Left kidney (tissue), 8 donors: ENCODE results near the gene MAOB. TPM values are rescaled to one million over a fixed set of nuclear protein-coding genes. Genes with fewer than 3 reads are reported as not detected.
"Not testable (repeated sequence)": the region's sequence is repeated elsewhere in the genome, so short reads cannot be mapped to it uniquely, and the experiment has no call there.

Experiments
- DNase-seq: peaks from one replicate; pipeline ENCODE4 v3.0.0-alpha.2; 2013
- long read RNA-seq, 8 donors: transcript quantifications; one replicate each; lab custom pipeline, GENCODE V29; 2026
- polyA plus RNA-seq: library from polyadenylated mRNA; unstranded; fragments of 120-200 nt; gene quantifications from one replicate; pipeline ENCODE4 v1.2.1, GENCODE V29; 2013; ENCODE audit not compliant: insufficient read length

The MAOB gene
- polyA plus RNA-seq = 51.0 TPM
- long read RNA-seq, donor 1, transcript MAOB-201 (15 exons, 2,566 nt) = major isoform, 17 of 17 reads
- long read RNA-seq, donor 1, partial matches to known transcripts = 0 of 17 reads
- long read RNA-seq, donor 1, other reads (novel, unspliced or antisense) = 0 of 17 reads
- long read RNA-seq, donor 2, transcript MAOB-201 (15 exons, 2,566 nt) = major isoform, 11 of 11 reads
- long read RNA-seq, donor 2, partial matches to known transcripts = 0 of 11 reads
- long read RNA-seq, donor 2, other reads (novel, unspliced or antisense) = 0 of 11 reads
- long read RNA-seq, donor 3, transcript MAOB-201 (15 exons, 2,566 nt) = major isoform, 13 of 13 reads
- long read RNA-seq, donor 3, partial matches to known transcripts = 0 of 13 reads
- long read RNA-seq, donor 3, other reads (novel, unspliced or antisense) = 0 of 13 reads
- long read RNA-seq, donor 4 = 0 reads
- long read RNA-seq, donor 5, transcript MAOB-201 (15 exons, 2,566 nt) = major isoform, 21 of 21 reads
- long read RNA-seq, donor 5, partial matches to known transcripts = 0 of 21 reads
- long read RNA-seq, donor 5, other reads (novel, unspliced or antisense) = 0 of 21 reads
- long read RNA-seq, donor 6, transcript MAOB-201 (15 exons, 2,566 nt) = major isoform, 18 of 18 reads
- long read RNA-seq, donor 6, partial matches to known transcripts = 0 of 18 reads
- long read RNA-seq, donor 6, other reads (novel, unspliced or antisense) = 0 of 18 reads
- long read RNA-seq, donor 7, transcript MAOB-201 (15 exons, 2,566 nt) = major isoform, 11 of 11 reads
- long read RNA-seq, donor 7, partial matches to known transcripts = 0 of 11 reads
- long read RNA-seq, donor 7, other reads (novel, unspliced or antisense) = 0 of 11 reads
- long read RNA-seq, donor 8, transcript MAOB-201 (15 exons, 2,566 nt) = major isoform, 5 of 5 reads
- long read RNA-seq, donor 8, partial matches to known transcripts = 0 of 5 reads
- long read RNA-seq, donor 8, other reads (novel, unspliced or antisense) = 0 of 5 reads

GRCh38 chrX:43882294-43882681 lies at the start of gene MAOB:
MAOB (minus strand) TSS chrX:43882450; CDS start chrX:43882299, 151 bp downstream.
- DNase-seq = peak; percentile 18

GRCh38 chrX:43922032-43922431 lies 39.8 kb upstream of the MAOB start:
- DNase-seq = not testable (repeated sequence)

GRCh38 chrX:43910772-43911171 lies 28.5 kb upstream of the MAOB start:
- DNase-seq = not testable (repeated sequence)

GRCh38 chrX:43910012-43910411 lies 27.8 kb upstream of the MAOB start:
- DNase-seq = no peak

GRCh38 chrX:43909141-43909540 lies 26.9 kb upstream of the MAOB start:
- no peak for DNase-seq

- DNase-seq = no peak
Observed at GRCh38 chrX:43899878-43900815, 17.9 kb upstream of the MAOB start.

GRCh38 chrX:43898406-43899035 lies 16.3 kb upstream of the MAOB start:
- no peak for DNase-seq

GRCh38 chrX:43897290-43897689 lies 15.0 kb upstream of the MAOB start:
- DNase-seq = no peak

- no peak for DNase-seq
Observed at GRCh38 chrX:43892336-43892870, 10.2 kb upstream of the MAOB start.

- DNase-seq = no peak
Observed at GRCh38 chrX:43885617-43886016, 3.4 kb upstream of the MAOB start.

GRCh38 chrX:43881410-43882293 lies 598 bp downstream of the MAOB start:
- no peak for DNase-seq

GRCh38 chrX:43880425-43880824 lies 1.8 kb downstream of the MAOB start:
- DNase-seq = no peak

GRCh38 chrX:43878906-43879526 lies 3.2 kb downstream of the MAOB start:
- DNase-seq = peak; percentile 5

- no peak for DNase-seq
Observed at GRCh38 chrX:43876680-43877079, 5.6 kb downstream of the MAOB start.

GRCh38 chrX:43870758-43871419 lies 11.4 kb downstream of the MAOB start:
- peak; percentile 3 for DNase-seq

- no peak for DNase-seq
Observed at GRCh38 chrX:43870011-43870410, 12.2 kb downstream of the MAOB start.

- DNase-seq = no peak
Observed at GRCh38 chrX:43868791-43869190, 13.5 kb downstream of the MAOB start.

GRCh38 chrX:43866423-43866822 lies 15.8 kb downstream of the MAOB start:
- no peak for DNase-seq

- no peak for DNase-seq
Observed at GRCh38 chrX:43865791-43866190, 16.5 kb downstream of the MAOB start.
